Activated naive CD8-positive, alpha-beta T cell (primary cell): ENCODE results near the gene HS3ST5.
"Not testable (repeated sequence)": the region's sequence is repeated elsewhere in the genome, so short reads cannot be mapped to it uniquely, and the experiment has no call there.

Experiments
- H3K27ac Mint-ChIP-seq: one replicate; pipeline ENCODE4 v1.8.0; 2021; ENCODE audit warnings: mixed read lengths
- H3K27me3 Mint-ChIP-seq: one replicate; pipeline ENCODE4 v1.8.0; 2021; ENCODE audit warnings: mixed read lengths
- H3K36me3 Mint-ChIP-seq: one replicate; pipeline ENCODE4 v1.8.0; 2021; ENCODE audit warnings: mixed read lengths
- H3K4me1 Mint-ChIP-seq: one replicate; pipeline ENCODE4 v1.8.0; 2021; ENCODE audit warnings: low read depth, mixed read lengths
- H3K4me3 Mint-ChIP-seq: one replicate; pipeline ENCODE4 v1.8.0; 2021; ENCODE audit warnings: mild to moderate bottlenecking, mixed read lengths
- H3K9me3 Mint-ChIP-seq: one replicate; pipeline ENCODE4 v1.8.0; 2021; ENCODE audit warnings: low read depth, mixed read lengths

HS3ST5 gene

DNA sequence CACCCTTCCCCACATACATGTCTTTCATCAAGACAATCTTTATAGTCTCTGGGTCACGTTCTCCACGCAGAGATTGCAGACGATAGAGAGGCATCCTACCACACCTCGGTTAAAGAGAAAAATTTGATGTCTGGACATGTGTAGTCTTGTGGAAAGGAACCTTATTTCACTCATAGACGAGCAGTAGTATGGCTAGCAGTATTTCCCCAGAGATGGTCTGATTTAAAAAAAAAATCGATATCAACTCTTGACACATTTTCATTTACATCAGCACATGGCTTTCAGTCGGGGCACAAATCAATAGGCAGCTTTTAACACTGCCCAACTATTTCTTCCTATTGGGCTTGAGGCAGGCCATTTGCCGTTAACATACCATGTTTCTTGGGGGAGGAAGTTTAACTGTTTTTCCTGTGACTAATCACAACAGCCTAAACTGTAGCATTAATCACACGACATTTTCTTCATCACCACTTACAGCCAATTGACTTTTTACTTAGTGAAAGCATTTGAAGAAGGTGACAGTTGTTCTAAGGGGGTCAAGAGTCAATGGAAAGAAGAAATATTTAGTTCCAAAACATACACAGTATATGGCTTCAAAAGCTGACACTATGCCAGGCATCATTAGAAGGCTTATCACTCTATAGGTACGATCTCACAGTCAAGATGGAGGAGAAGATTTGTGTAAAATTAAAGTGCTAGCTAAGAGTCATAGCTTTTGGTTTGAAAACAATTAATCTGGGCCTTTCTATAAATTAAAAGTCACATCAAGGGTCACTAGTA is 242.4 kb downstream of the HS3ST5 start:
- no peak overlapping the region for H3K27ac Mint-ChIP-seq
- no peaks in the 10 kb centered on the region for H3K36me3 Mint-ChIP-seq
- H3K4me1 Mint-ChIP-seq, result no peaks in the 10 kb centered on the region
- H3K9me3 Mint-ChIP-seq, result no peaks in the 10 kb centered on the region
- no peak overlapping the region for H3K4me3 Mint-ChIP-seq
- H3K27me3 Mint-ChIP-seq, result peaks cover 3% of the 10 kb centered on the region

- H3K4me3 Mint-ChIP-seq, result no peak overlapping the region
- H3K27ac Mint-ChIP-seq, result no peak overlapping the region
- H3K9me3 Mint-ChIP-seq, result no peaks in the 10 kb centered on the region
- H3K4me1 Mint-ChIP-seq, result no peaks in the 10 kb centered on the region
- peaks cover 3% of the 10 kb centered on the region for H3K27me3 Mint-ChIP-seq
- no peaks in the 10 kb centered on the region for H3K36me3 Mint-ChIP-seq
Measured at GRCh38 chr6:114096561-114097172, 246.2 kb downstream of the HS3ST5 start.

- no peak overlapping the region for H3K27ac Mint-ChIP-seq
- H3K27me3 Mint-ChIP-seq, result peaks cover 3% of the 10 kb centered on the region
Measured at GRCh38 chr6:114092943-114093342, 249.9 kb downstream of the HS3ST5 start.

GRCh38 chr6:114090626-114091025 is 252.2 kb downstream of the HS3ST5 start:
- Mint-ChIP-seq H3K9me3 (no peaks in the 10 kb centered on the region), H3K4me3 (no peak overlapping the region), H3K27me3 (peaks cover 3% of the 10 kb centered on the region), H3K4me1 (no peaks in the 10 kb centered on the region), H3K27ac (no peak overlapping the region), H3K36me3 (no peaks in the 10 kb centered on the region)

More at GRCh38 chr6:114092943-114093342, 249.9 kb downstream of the HS3ST5 start:
- no peaks in the 10 kb centered on the region for H3K9me3 Mint-ChIP-seq
- H3K4me3 Mint-ChIP-seq, result no peak overlapping the region
- H3K36me3 Mint-ChIP-seq, result no peaks in the 10 kb centered on the region
- H3K4me1 Mint-ChIP-seq, result no peaks in the 10 kb centered on the region

DNA sequence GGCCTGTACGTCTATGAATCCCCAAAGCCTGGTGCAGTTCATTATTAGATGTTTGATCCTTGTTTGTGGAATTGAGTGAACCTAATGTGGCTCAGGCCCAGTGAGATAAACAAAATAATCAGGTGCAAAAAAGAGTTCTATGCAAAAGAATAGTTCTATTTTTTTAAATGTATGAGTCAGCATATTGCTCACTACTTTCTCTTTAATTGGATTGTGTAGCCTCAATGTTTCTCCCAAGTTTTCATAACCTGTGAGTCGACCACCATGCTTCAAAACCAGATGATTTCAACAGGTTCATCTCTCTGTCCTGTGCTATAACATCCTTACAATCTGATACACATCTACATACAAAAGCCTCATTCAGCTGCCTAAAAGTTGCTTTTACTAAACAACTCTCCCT is 255.3 kb downstream of the HS3ST5 start:
- no peak overlapping the region for H3K4me3 Mint-ChIP-seq
- H3K9me3 Mint-ChIP-seq, result no peaks in the 10 kb centered on the region
- no peak overlapping the region for H3K27ac Mint-ChIP-seq
- H3K4me1 Mint-ChIP-seq, result no peaks in the 10 kb centered on the region
- H3K36me3 Mint-ChIP-seq, result no peaks in the 10 kb centered on the region
- peaks cover 6% of the 10 kb centered on the region for H3K27me3 Mint-ChIP-seq

GRCh38 chr6:114085211-114085610 is 257.6 kb downstream of the HS3ST5 start:
- no peak overlapping the region for H3K4me3 Mint-ChIP-seq
- H3K27me3 Mint-ChIP-seq, result peaks cover 6% of the 10 kb centered on the region
- no peaks in the 10 kb centered on the region for H3K4me1 Mint-ChIP-seq

GRCh38 chr6:114084327-114084890 is 258.4 kb downstream of the HS3ST5 start:
- H3K27me3 Mint-ChIP-seq, result peaks cover 6% of the 10 kb centered on the region
- H3K4me1 Mint-ChIP-seq, result no peaks in the 10 kb centered on the region
- H3K9me3 Mint-ChIP-seq, result no peaks in the 10 kb centered on the region
- H3K4me3 Mint-ChIP-seq, result no peak overlapping the region
- no peak overlapping the region for H3K27ac Mint-ChIP-seq
- no peaks in the 10 kb centered on the region for H3K36me3 Mint-ChIP-seq

More at GRCh38 chr6:114085211-114085610, 257.6 kb downstream of the HS3ST5 start:
- no peak overlapping the region for H3K27ac Mint-ChIP-seq
- H3K36me3 Mint-ChIP-seq, result no peaks in the 10 kb centered on the region
- H3K9me3 Mint-ChIP-seq, result no peaks in the 10 kb centered on the region

DNA sequence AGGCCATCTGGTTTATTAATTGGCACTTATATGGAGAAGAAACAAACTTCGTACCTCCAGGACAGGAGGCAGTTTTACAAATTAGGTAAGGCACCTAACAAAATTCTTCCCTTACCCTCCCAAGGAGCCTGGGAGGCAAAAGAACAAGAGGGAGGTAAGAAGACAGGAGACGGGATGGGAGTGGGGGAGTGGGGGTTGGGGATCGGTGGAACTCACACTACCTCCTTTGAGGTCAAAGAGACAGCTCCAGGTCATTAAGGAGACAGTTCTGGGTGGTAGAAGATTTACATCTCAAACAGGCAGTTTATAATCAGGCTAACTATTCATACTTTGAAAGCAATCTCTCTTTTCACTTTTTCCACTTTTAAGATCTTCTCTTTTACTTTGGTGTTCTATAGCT is 259.6 kb downstream of the HS3ST5 start:
- H3K4me3 Mint-ChIP-seq, result no peak overlapping the region
- H3K36me3 Mint-ChIP-seq, result no peaks in the 10 kb centered on the region
- H3K9me3 Mint-ChIP-seq, result no peaks in the 10 kb centered on the region
- peaks cover 6% of the 10 kb centered on the region for H3K27me3 Mint-ChIP-seq
- H3K4me1 Mint-ChIP-seq, result no peaks in the 10 kb centered on the region
- H3K27ac Mint-ChIP-seq, result no peak overlapping the region

GRCh38 chr6:114081730-114082129 is 261.1 kb downstream of the HS3ST5 start:
- Mint-ChIP-seq H3K4me3 (no peak overlapping the region), H3K27ac (no peak overlapping the region), H3K9me3 (no peaks in the 10 kb centered on the region), H3K36me3 (no peaks in the 10 kb centered on the region), H3K27me3 (peaks cover 3% of the 10 kb centered on the region), H3K4me1 (no peaks in the 10 kb centered on the region)

DNA sequence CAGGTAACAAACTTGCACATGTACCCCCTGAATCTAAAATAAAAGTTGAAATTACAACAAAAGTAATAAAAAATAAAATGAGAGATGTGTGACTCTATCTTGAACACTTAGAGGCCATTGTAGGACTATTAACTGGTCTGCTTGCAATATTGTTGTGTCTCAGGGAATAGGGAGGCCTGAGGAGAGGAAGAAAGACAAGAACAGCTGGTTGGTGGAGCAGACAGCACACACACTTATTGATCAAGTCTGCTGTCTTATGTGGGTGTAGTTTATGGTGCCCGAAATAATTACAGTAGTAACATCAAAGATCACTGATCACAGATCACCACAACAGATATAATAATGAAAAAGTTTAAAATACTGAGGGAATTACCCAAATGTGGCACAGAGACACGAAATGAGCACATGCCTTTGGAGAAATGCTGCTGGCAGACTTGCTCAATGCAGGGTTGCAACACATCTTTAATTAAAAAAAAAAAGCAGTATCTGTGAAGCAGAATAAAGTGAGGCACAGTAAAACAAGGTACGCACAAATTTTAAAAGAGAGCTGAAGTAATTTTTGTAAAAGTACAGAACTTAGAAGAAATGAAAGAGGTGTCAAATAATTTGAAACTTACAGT is 261.8 kb downstream of the HS3ST5 start:
- Mint-ChIP-seq H3K36me3 (no peaks in the 10 kb centered on the region), H3K4me3 (no peak overlapping the region), H3K27ac (no peak overlapping the region), H3K27me3 (peaks cover 3% of the 10 kb centered on the region), H3K4me1 (no peaks in the 10 kb centered on the region), H3K9me3 (no peaks in the 10 kb centered on the region)

- not testable (repeated sequence) for H3K9me3 Mint-ChIP-seq, H3K4me3 Mint-ChIP-seq, H3K4me1 Mint-ChIP-seq, H3K27me3 Mint-ChIP-seq, H3K27ac Mint-ChIP-seq, H3K36me3 Mint-ChIP-seq
Measured at GRCh38 chr6:114080410-114080809, 262.4 kb downstream of the HS3ST5 start.

DNA sequence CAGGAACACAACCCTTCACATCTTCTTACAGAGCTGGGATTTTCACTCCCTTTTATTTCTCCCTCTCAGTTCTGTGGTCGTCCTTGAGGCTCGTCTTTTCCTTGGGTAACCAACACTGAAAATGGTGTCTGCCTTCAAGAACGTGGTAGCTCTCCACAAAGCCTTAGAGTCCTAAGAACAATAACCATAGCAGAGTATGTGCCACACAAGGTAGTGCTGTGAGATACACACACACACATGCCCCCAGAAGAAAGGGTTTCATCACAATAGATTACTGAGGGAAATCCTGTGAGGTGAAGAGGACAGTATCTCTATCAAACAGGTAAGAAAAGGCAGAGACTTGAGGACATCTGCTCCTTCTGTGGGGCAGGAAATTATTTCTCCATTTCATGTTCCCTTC is 267.0 kb downstream of the HS3ST5 start:
- H3K4me1 Mint-ChIP-seq, result no peaks in the 10 kb centered on the region
- no peaks in the 10 kb centered on the region for H3K36me3 Mint-ChIP-seq
- no peaks in the 10 kb centered on the region for H3K9me3 Mint-ChIP-seq
- no peak overlapping the region for H3K4me3 Mint-ChIP-seq
- peaks cover 1% of the 10 kb centered on the region for H3K27me3 Mint-ChIP-seq
- H3K27ac Mint-ChIP-seq, result no peak overlapping the region

- Mint-ChIP-seq H3K9me3 (no peaks in the 10 kb centered on the region), H3K36me3 (no peaks in the 10 kb centered on the region), H3K4me1 (no peaks in the 10 kb centered on the region), H3K4me3 (no peak overlapping the region), H3K27me3 (peaks cover 4% of the 10 kb centered on the region), H3K27ac (no peak overlapping the region)
Measured at GRCh38 chr6:114075300-114075699, 267.5 kb downstream of the HS3ST5 start.

DNA sequence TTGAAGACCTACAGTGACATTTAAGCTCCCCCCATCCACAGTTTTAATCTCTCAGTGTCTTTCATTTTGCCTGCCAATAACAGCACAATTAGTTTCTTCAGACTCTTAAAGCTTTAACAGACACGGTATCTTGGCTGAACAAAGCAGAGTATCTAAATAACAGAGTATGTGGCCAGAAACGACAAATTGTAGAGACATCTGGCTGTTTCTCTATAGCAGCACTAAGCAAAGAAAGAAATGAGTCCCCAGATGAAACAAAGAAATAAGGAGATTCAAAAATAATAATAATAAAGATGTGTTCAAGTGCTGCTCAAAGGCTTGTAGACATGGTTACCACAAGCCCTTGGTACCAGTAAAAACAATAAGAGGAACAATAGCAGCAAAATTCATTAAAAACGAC is 274.1 kb downstream of the HS3ST5 start:
- no peak overlapping the region for H3K4me3 Mint-ChIP-seq
- H3K36me3 Mint-ChIP-seq, result no peaks in the 10 kb centered on the region
- no peaks in the 10 kb centered on the region for H3K9me3 Mint-ChIP-seq
- no peaks in the 10 kb centered on the region for H3K4me1 Mint-ChIP-seq
- H3K27me3 Mint-ChIP-seq, result peaks cover 13% of the 10 kb centered on the region
- no peak overlapping the region for H3K27ac Mint-ChIP-seq

DNA sequence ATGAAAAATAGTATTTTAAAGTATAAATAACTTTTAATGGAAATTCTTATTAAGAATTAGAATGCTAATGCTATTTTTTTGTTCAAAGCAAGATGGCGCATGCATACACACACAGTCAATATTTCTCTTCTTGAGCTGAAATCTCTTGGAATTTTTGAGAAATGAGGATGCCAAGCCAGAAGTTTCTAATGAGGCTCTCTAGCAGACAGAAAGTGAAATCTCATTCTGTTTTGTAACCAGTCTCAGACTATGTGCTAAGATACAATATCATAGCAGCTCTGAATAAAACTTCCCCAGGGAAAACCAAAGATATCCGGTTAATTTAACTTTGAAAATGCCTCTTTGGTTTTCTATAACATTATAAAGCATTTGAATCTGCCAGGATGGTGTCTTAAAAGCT is 274.7 kb downstream of the HS3ST5 start:
- no peak overlapping the region for H3K4me3 Mint-ChIP-seq
- H3K9me3 Mint-ChIP-seq, result no peaks in the 10 kb centered on the region
- H3K4me1 Mint-ChIP-seq, result no peaks in the 10 kb centered on the region
- no peaks in the 10 kb centered on the region for H3K36me3 Mint-ChIP-seq
- no peak overlapping the region for H3K27ac Mint-ChIP-seq
- peaks cover 13% of the 10 kb centered on the region for H3K27me3 Mint-ChIP-seq
